ENCODE data around the gene THRB.

DNA sequence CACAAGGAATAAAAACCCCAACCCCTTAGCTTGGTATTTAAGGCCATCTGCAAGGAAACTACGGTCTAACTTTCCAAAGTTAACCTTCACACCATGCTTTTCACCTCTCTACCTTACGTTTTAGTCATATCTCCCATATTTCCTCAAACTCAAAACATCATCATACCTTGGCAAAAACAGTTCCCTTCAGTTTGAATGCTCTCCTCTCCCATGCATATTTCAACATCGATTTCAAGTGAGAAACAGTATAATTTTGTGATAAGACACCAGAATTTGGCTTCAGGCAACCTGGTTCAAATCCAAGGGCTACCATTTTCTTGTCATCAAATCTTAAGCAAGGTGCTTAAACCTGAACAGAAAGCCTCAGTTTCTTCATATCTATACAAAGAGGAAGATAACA lies 108.2 kb downstream of the THRB start:
- TF ChIP-seq, protein P1, sequence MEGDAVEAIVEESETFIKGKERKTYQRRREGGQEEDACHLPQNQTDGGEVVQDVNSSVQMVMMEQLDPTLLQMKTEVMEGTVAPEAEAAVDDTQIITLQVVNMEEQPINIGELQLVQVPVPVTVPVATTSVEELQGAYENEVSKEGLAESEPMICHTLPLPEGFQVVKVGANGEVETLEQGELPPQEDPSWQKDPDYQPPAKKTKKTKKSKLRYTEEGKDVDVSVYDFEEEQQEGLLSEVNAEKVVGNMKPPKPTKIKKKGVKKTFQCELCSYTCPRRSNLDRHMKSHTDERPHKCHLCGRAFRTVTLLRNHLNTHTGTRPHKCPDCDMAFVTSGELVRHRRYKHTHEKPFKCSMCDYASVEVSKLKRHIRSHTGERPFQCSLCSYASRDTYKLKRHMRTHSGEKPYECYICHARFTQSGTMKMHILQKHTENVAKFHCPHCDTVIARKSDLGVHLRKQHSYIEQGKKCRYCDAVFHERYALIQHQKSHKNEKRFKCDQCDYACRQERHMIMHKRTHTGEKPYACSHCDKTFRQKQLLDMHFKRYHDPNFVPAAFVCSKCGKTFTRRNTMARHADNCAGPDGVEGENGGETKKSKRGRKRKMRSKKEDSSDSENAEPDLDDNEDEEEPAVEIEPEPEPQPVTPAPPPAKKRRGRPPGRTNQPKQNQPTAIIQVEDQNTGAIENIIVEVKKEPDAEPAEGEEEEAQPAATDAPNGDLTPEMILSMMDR (IDR thresholded peaks at IDR 0.05; ENCODE audit: low read depth, low read length): no peak
- TF ChIP-seq POLR2A (IDR thresholded peaks at IDR 0.05; ENCODE audit: extremely low read depth, insufficient read length) (no peak), MYC (IDR thresholded peaks at IDR 0.05; ENCODE audit: low read depth, low read length) (no peak)
- TF ChIP-seq, protein P2, sequence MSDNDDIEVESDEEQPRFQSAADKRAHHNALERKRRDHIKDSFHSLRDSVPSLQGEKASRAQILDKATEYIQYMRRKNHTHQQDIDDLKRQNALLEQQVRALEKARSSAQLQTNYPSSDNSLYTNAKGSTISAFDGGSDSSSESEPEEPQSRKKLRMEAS (IDR thresholded peaks at IDR 0.05; ENCODE audit: low read depth, low read length): no peak
